NCI-H524 treated with DMSO at 0.1 percent for 48 hours (cell line): ENCODE measurements around the gene CPNE6.
A peak's percentile ranks its signal among the peaks of the same experiment; 100 is the strongest.
"Not testable (repeated sequence)": the region's sequence is repeated elsewhere in the genome, so short reads cannot be mapped to it uniquely, and the experiment has no call there.

Experiments used
- DNase-seq: peaks from one replicate; lab custom pipeline; 2025; lab: John Stamatoyannopoulos, UW

CPNE6 gene

DNA sequence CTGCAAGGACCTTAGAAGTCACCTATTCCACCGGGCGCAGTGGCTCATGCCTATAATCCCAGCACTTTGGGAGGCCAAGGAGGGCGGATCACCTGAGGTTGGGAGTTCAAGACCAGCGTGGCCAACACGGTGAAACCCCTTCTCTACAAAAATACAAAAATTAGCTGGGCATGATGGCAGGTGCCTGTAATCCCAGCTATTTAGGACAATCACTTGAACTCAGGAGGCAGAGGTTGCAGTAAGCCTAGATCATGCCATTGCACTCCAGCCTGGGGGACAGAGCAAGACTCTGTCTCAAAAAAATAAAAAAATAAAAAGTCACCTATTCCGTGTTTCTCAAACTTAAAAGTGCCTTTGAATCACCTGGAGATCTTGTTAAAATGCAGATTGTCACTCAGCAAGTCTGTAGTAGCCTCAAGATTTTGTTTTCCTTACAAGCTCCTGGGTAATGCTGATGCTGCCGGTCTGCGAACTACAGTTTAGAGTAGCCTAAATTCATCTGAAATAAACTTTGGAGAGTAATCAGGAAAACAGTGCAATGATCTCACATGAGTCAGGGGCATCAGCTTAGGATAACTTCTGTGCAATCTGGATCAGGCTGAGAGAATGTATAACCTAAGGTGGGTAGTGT is 34.4 kb downstream of the CPNE6 start:
- DNase-seq = not testable (repeated sequence)

DNA sequence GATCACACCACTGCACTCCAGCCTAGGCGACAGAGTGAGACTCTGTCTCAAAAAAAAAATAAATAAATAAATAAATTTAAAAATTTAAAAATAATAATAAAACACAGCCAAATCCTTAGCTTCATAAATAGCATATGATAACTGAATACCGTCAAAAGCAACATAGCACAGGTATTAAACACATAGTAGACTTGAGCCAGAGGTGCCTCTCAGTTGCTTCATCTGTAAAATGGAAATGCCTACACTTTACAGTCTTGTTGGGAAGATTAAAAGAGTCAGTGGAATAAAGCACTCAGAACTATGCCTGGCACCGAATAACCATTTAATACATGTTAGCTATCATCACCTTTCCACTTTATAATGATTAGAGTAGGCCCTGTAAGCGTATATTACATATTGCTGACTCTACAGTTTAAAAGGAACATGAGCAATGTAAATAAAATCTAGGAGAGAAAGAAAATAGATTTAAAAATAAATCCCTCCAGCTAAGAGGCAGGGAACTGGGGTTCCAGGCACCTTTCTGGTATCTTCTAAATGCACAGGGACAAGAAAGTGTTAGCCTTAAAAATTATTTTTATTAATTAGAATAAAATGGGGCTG is 35.4 kb downstream of the CPNE6 start:
- no peak for DNase-seq

DNA sequence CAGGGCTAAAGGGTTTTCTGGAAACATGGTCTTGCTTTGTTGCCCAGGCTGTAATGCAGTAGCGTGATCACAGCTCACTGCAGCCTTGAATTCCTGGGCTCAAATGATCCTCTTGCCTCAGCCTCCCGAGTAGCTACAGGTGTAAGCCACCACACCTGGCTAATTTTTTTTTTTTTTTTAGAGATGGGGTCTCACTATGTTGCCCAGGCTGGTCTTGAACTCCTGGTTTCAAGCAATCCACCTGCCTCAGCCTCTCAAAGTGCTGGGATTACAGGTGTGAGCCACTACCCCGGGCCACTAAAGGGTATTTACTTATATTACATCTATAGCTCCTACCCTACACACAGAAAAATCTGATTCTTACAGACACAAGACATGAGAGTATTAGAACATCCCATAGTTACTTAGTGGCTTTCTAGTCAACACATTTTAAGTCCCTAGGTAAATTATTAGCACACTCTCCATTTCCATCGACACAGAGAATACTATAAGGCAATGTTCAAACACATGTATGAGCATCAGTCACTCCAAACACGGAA is 37.0 kb downstream of the CPNE6 start:
- no peak for DNase-seq

DNA sequence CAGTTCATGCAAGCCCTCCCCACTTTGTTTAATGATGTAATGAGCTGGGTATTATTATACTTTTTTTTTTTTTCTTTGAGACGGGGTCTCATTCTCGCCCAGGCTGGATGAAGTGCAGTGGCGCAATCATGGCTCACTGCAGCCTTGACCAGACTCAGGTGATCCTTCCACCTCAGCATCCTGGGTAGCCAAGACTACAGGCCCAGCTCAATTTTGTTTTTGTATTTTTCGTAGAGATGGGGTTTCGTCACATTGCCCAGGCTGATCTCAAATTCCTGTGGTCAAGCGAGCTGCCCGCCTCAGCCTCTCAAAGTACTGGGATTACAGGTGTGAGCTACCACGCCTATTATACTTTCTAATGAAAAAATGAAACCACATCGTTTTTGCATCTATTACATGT is 38.7 kb downstream of the CPNE6 start:
- no peak for DNase-seq

DNA sequence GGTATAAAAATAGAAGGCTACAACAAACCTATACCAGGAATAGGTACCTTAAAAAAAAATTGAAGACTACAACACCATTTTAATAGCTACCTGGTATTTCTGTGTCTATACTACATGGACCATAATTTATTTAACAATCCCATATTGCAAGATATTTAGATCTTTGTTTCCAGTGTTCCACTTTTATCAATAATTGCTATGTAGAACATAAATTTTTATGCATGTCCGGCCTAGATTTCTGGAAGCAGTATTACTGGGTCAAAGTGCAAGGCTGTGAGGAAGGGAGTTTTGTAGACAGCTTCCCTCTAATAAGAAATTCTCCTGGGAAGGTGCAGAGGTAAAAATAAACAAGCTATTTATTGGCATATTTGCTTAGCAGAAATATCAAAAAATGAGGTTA is 39.2 kb downstream of the CPNE6 start:
- DNase-seq = no peak

DNA sequence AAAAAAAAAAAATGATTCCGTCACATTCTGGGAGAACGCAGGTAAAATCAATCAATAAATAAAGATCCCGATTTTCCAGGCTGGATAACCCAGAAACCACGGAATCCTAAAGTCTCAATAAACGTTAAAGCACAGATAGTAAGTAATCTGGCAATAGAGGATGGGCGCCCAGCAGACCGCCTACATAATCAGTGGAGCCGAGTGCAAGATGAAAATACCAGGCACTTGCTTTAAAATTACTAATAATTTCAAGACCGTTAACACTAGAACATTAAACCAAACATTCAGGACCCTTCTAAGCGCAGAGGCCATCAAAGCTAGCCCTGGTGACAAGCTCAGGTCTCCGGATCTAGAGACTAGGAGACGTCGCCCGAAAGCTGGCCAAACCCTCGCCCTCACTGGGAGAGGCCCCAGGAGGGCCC is 42.0 kb downstream of the CPNE6 start:
- no peak for DNase-seq

DNA sequence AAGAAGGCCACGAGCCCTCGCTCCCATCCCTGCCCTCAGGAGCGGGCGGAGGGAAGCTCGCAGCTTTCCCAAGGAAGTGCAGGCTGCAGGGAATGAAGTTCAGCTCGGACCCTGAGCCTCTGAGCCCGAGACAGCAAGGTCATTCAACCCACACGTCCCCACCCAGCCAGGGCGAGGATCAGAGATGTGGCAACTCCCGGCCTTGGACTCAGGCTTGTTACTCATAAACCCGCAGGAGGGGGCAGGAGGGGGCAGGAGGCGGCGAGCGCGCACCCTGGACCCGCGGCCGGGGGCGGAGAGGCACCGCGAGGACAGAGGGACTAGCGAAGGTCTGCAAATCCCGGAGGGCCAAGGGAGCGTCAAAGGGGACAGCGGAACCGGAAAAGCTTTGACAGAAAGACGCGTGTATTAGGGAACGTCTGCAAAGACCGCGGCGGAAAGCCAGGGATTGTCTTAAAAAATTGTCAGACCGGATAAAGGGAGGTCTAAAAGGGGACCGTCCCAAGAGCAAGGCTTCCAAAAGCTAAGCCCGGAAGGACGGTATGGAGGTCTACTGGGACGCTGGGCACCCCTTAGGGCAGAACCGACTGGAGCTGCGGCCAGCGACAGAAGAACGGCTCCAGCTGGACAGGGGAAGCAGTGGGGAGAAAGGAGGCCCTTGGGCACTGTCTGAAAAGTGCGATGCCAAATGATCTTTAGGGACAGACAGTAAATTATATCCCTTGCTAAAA is 42.6 kb downstream of the CPNE6 start:
- DNase-seq = peak; percentile 84

DNA sequence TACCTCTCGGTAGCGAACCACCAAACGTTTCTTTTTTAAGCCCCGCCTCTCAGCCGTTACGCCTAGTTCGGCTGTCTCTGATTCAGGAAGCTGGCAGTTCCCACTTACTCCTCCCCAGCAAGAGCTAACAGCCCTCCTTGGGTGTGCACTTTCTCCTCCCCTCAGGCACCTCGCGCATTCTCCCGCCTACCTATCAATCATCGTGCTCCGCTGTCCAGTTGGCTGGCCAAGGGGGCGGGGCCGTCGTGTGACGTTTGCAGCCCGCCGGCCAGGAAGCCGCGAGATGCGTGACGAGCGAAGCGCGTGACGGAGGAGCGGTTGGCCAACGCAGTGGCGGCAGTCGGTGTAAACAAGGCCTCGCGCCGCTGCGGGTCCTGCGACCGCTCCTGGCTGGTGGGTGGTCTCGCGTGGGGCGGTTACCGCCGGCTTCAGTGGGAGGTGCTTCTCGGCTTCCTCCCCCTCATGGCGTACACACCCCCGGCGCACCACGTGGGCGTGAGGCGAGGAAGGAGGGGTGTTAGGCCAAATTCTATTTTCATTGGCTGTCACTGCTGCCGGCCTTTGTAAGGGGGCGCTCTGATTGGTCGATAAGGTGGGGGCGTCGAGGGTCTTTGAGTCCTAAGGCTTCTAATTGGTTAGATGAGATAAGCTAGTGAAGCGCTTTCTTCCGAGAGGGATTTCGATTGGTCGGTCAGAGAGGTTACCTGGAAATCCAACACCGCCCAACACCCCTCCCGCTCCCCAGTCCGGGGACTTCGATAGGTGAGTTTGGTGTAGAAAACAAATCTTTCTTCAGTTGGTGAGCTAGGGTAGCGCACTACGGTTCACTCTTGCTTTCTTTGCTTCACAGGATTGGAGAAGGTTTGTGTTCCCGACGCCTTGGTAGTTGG is 43.4 kb downstream of the CPNE6 start, which contains the start of the genes DCAF11 and NRL:
Gene DCAF11 (plus strand): TSS at position 246 of the 890 bp plus-strand sequence. CDS start 818 bp downstream, outside the sequence.
Gene NRL (minus strand): TSS at position 418 of the 890 bp plus-strand sequence. CDS start 32,101 bp downstream, outside the sequence.
- peak; percentile 100 for DNase-seq

DNA sequence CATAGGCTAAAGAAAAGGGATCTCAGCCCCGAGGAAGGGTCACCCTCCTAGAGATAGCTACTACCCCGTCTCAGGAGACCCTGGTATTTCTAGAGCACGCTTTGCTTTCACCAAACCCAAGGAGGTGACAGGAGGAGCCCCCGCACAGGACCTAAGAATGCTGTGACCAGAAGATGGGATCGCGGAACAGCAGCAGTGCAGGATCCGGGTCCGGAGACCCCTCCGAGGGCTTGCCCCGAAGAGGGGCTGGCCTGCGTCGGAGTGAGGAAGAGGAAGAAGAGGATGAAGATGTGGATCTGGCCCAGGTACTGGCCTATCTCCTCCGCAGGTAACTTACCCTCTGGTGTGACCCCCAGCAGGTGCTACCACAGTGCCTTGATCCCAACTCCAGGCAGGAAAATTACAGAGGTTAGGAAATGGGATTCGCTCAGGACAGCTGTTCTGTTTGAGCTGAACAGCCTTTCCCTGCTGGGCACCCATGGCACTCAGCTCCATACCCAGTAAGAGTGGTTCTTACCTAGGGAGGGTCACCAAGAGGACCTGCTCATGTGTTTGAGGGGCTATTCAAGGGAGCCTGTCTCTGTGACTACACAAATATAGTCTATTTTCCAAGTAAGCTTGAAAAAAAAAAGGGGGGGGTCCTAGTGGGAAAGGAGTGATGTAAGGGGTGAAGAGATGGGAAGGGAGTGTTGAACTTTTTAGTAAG is 44.2 kb downstream of the CPNE6 start:
- DNase-seq = no peak

DNA sequence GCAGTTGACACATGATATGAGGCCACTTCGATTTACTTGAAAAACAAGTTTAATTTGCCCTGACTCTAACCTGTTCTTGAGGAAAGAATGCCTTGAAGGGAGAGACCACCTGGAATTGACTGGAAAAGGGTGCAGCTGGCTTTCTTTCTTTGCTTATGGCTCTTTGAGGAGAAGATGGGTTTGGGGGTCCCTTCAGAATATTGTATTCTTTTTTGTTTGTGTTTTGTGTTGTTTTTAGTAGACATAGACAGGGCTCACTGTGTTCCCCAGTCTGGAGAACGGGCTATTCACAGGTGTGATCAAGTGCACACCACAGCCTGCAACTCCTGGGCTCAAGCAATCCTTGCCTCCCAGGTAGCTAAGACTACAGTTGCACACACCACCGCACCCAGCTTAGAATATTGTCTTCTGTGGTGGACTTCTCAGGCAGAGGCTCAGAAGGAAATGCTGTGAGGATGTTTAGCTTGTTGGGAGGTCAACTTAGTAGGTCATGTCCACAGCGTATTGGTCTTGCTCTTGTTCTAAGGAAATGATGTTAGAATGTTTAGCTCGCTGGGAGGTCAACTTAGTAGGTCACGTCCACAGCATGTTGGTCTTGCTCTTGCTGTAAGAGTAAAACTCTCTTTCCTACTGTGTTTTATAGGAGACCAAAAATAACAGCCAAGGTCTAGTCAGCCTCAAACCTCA is 44.9 kb downstream of the CPNE6 start:
- no peak for DNase-seq

DNA sequence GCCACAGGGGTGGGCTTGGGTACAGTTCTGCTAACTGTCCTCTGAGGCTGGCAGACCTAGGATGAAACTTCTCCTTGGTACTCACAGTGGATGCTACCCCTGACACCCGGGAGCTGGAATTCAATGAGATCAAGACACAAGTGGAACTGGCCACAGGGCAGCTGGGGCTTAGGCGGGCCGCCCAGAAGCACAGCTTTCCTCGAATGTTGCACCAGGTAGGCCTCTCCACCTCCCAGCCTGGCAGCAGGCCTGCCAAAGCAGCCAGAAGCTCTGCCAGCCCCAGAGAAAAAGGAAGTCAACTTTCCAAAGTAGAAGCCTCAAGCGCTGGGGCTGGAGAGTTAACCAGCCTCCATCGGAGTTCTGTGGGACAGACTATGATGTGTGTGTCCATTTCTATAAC is 45.8 kb downstream of the CPNE6 start:
- DNase-seq = no peak

DNA sequence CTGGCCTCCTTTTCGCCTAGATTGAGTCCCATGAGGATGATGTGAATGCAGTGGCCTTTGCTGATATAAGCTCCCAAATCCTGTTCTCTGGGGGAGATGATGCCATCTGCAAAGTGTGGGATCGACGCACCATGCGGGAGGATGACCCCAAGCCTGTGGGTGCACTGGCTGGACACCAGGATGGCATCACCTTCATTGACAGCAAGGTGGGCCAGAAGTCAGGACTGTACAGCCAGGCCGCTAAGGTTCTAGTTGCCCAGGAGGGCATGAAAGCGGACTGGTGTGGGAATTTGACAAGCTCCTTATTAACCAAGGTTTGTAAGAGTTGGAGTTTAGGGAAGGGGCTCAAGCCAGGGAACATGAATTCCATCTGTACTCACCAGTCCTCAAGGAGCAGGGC is 48.3 kb downstream of the CPNE6 start:
- no peak for DNase-seq

DNA sequence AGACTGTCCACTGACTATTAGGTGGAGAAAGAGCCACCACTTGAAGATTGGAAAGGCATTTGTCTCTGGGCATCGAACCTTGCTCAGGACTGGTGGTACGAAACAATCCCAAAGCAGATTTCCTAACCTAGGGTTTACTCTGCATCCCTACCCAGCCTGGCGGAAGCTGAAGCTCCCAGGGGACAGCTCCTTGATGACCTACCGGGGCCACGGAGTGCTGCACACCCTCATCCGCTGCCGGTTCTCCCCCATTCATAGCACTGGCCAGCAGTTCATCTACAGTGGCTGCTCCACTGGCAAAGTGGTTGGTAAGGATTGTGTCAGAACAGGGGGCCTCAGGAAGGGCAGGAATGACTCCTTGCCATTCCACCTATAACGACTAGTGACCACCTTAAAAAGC is 49.8 kb downstream of the CPNE6 start:
- DNase-seq = no peak

DNA sequence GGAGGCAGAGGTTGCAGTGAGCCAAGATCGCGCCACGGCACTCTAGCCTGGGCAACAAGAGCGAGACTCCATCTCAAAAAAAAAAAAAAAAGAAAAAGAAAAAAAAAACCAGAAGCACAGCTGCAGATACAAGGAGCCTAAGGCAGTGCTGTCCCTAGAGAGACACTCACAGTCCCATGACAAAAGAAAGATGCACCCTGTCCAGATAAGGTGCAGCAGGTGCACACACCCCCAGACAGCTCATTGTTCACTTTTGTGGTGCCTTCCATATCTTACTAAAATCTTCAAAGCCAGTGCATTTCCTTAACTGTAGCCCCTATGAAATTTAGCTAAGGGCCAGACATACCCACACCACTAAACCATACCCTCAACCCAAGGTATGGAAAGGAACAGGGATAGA is 51.1 kb downstream of the CPNE6 start:
- no peak for DNase-seq

DNA sequence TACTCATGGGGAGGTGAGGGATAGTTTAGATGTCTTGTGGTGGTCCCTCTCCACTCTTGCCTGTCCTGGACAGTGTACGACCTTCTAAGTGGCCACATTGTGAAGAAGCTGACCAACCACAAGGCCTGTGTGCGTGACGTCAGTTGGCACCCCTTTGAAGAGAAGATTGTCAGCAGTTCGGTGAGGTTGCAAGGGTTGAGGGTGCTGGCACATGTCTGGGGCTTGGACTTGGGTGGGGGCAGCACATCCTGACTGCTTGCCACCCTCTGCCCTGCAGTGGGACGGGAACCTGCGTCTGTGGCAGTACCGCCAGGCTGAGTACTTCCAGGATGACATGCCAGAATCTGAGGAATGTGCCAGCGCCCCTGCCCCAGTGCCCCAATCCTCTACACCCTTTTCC is 51.5 kb downstream of the CPNE6 start:
- DNase-seq = no peak

DNA sequence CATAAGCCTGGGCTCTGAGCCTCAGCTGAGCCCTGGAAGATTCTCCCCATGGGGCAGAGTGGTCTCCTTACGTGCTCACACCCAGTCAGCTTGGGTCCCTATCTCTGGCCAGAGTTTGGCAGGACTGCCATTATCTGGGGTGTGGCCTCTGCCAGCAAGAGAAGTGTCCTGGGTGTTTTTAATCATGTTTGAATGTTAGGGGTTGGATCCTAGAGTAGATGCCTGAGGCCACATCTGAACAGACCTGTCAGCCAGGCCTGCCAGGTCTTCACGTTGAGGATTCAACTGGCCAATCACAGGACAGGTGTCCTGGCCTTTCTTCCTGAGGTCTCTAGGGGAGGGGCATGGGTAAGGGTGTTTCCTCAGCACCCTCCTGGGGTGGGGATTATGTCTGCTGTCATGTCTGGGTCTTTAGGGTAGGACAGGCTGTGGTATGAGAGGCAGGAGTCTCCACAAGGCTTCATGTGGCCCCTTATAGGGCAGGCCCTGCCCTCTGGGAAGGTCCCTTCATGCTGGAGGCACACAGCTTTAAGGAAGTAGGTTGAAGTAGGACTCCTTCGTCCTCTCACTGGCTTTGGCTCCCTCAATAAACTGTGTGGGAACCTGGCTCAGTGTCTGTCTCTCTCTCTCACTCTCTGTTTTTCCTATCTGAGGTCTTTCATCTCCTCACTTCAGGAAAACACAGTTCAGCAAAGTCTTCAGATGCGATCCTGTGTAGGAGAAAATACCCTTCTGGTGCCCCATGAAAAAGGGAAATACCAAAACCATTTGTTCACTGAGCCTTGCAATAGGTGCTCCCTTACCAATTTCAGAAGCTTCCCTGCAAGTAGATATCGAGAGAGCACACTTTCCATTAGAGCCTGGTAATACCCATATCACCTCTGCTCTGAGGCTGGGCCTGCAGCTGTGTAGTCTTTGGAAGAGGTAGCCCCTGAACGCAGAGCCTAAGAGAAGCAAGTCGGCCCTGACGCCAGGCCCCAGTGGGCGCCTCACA is 52.4 kb downstream of the CPNE6 start:
- no peak for DNase-seq

DNA sequence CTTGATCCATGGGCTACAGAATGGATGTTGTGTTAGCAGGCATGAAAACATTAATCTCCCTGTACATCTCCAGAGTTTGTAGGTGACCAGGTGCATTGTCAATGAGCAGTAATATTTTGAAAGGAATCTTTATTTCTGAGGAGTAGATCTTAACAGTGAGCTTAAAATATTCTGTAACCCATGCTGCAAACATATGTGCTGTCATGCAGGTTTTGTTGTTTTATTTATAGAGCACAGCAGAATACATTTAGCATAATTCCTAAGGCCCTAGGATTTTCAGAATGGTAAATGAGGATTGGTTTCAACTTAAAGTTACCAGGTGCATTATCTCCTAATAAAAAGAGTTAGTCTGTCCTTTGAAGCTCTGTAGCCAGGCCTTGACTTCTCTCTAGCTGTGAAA is 55.6 kb downstream of the CPNE6 start:
- DNase-seq = no peak

DNA sequence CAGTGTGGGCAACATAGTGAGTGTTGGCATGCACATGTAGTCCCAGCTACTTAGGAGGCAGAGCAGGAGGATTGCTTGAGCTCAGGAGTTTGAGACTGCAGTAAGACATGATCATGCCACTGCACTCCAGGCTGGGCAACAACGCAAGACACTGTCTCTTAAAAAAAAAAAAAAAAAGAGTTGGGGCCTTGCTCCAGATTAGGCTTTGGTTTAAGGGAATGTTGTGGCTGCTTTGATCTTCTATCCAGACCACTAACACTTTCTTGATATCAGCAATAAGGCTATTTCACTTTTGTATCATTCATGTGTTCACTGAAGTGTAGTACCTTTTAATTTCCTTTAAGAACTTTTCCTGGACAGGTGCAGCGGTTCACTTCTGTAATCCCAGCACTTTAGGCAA is 56.3 kb downstream of the CPNE6 start:
- no peak for DNase-seq
